ENCODE measurements around the gene KCNQ1OT1.

The KCNQ1OT1 gene

GRCh38 chr11:2665526-2666400, 34.0 kb downstream of the KCNQ1OT1 start:
- no peak for DNase-seq

GRCh38 chr11:2664791-2665525, 34.8 kb downstream of the KCNQ1OT1 start:
- DNase-seq = no peak

- no peak for DNase-seq
These were observed 35.4 kb downstream of the KCNQ1OT1 start for GRCh38 chr11:2664376-2664775.

- DNase-seq = no peak
These were observed 35.9 kb downstream of the KCNQ1OT1 start for GRCh38 chr11:2663915-2664314.

GRCh38 chr11:2663506-2663905, 36.3 kb downstream of the KCNQ1OT1 start:
- DNase-seq = no peak

- no peak for DNase-seq
These were observed 37.1 kb downstream of the KCNQ1OT1 start for GRCh38 chr11:2662430-2663299.

- no peak for DNase-seq
These were observed 37.8 kb downstream of the KCNQ1OT1 start for GRCh38 chr11:2662024-2662312.

- no peak for DNase-seq
These were observed 38.4 kb downstream of the KCNQ1OT1 start for GRCh38 chr11:2661173-2662023.

- DNase-seq = no peak
These were observed 39.3 kb downstream of the KCNQ1OT1 start for GRCh38 chr11:2660357-2660939.

GRCh38 chr11:2657697-2658284, 42.0 kb downstream of the KCNQ1OT1 start:
- DNase-seq = no peak

GRCh38 chr11:2656859-2657258, 42.9 kb downstream of the KCNQ1OT1 start:
- DNase-seq = no peak

- DNase-seq = peak; percentile 7
These were observed 43.8 kb downstream of the KCNQ1OT1 start for GRCh38 chr11:2655834-2656622.

- DNase-seq = no peak
These were observed 44.6 kb downstream of the KCNQ1OT1 start for GRCh38 chr11:2655016-2655719.

GRCh38 chr11:2653930-2654739, 45.7 kb downstream of the KCNQ1OT1 start:
- peak; percentile 51 for DNase-seq

- DNase-seq = no peak
These were observed 46.6 kb downstream of the KCNQ1OT1 start for GRCh38 chr11:2653198-2653551.

GRCh38 chr11:2652333-2653197, 47.2 kb downstream of the KCNQ1OT1 start:
- no peak for DNase-seq

GRCh38 chr11:2651826-2652271, 47.9 kb downstream of the KCNQ1OT1 start:
- DNase-seq = no peak

- DNase-seq = no peak
These were observed 48.7 kb downstream of the KCNQ1OT1 start for GRCh38 chr11:2651054-2651617.

All from NCI-H1105 (cell line).